Measurements from ENCODE around the gene MEX3D.
A peak's percentile ranks its signal among the peaks of the same experiment; 100 is the strongest.

The MEX3D gene

DNA sequence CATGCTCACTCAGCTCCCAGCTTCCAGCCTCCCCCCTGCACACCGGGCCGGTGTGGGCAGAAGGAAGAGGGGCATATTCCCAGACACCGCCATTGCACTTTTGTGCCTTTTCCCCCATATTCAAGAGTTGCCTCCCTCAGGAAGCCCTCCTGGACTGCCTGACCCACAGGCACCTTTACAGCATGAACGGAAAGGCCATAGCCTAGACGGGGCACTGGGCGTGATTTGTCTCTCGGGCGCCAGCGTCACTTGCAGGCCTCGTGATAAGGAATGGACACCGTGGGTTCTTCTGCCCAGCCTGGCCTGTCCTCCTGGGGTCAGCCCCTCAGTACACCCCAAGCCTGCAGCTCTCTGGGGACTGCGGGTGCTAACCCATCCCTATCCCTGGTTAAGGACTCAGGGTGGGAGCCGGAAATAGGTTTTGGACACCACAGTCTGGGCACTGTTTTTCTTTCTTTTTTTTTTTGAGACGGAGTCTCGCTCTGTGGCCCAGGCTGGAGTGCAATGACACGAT is 38.1 kb upstream of the MEX3D start:
- peak overlapping the region; percentile 56; the same call in 1 of the 2 replicates for H3K4me3 ChIP-seq (ENCODE audit: low read length)
- no peak for TF ChIP-seq ZNF274 (IDR thresholded peaks at IDR 0.05; ENCODE audit: low read depth, low read length)

DNA sequence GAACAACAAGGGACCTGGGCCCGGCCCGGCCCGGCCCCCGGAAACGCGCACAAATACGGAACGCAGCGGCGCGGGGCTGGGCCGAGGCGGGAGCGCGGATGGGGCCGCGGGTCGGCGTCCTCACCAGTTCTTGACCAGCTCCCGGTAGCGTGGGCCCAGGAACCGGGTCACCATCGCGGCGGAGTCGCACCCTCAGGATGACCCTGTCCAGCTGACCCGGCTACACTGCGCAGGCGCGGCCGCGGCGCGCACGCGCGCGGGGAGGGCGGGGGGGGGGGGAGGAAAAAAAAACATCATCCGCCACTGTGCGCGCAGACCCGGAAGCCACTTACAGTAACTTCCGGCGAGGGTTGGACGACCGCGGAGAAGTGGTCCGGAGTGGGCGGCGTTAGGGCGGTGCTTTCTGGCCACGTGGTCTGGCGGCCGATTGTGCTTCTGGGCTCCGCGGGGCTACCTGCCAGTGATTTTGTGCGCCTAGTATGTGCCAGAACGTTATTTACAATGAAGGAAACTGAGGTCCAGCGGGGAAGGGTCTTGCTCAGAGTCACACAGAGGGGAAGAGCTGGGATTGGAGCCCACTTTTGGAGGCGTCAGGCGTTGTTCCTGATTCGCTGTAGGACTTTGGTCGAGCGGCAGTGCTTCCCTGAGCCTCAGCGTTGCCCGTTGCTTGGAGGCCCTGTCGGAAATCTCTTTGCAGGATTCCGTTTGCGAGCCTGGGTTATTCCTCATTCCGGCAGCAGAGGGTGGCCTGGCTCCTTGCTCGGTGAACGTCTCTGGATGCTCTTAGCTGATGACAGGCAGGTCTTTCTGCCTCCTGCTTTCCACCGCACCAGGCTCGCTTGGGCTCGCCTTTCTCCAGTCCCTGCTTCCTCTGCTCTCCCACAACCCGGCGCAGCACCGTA is 37.4 kb upstream of the MEX3D start, which contains the start of gene UQCR11:
UQCR11 (minus strand) TSS at position 227 of the 902 bp plus-strand sequence; CDS start at position 174, 53 bp downstream.
- H3K4me3 ChIP-seq (ENCODE audit: low read length): peak within 1 kb of the TSS; percentile 98
- TF ChIP-seq ZNF274 (IDR thresholded peaks at IDR 0.05; ENCODE audit: low read depth, low read length): no peak

DNA sequence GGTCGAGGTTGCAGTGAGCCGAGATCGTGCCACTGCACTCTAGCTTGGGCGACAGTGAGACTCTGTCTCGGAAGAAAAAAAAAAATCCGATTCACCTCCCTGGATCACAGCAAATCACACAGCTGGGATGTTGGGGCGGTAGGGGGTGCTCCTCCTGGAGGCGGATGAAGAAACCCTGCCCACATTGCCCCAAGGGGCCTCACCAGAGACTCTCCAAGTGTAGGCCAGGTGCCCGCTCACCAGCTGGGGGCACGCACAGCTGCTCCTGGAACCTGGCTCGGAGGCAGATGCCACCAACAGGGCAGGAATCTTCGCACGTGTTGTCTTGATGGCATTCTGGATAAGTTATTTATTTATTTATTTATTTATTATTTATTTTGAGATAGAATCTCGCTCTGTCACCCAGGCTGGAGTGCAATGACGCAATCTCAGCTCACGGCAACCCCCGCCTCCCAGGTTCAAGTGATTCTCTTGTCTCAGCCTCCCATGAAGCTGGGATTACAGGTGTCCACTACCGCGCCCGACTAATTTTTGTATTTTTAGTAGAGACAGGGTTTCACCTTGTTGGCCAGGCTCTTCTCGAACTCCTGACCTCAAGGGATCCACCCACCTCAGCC is 34.1 kb upstream of the MEX3D start:
- TF ChIP-seq ZNF274 (IDR thresholded peaks at IDR 0.05; ENCODE audit: low read depth, low read length): no peak

DNA sequence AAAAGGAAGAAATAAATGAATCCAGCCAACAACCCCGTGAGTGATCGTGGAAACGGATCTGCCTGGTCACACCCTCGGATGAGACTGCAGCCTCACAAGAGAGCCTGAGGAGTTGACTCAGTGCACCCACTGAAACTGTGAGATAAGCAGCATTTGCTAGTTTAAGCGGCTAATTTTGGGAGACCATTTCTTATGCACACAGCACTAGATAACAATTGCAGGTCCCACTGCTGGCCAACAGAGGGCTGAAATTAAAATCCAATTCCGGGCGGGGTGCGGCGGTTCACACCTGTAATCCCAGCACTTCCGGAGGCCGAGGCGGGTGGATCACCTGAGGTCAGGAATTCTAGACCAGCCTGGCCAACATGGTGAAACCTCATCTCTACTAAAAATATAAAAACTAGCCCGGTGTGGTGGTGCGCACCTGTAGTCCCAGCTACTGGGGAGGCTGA is 33.5 kb upstream of the MEX3D start:
- no peak for TF ChIP-seq ZNF274 (IDR thresholded peaks at IDR 0.05; ENCODE audit: low read depth, low read length)

More for the DNA sequence above, 34.1 kb upstream of the MEX3D start:
- no peak overlapping the region for H3K4me3 ChIP-seq (ENCODE audit: low read length)

DNA sequence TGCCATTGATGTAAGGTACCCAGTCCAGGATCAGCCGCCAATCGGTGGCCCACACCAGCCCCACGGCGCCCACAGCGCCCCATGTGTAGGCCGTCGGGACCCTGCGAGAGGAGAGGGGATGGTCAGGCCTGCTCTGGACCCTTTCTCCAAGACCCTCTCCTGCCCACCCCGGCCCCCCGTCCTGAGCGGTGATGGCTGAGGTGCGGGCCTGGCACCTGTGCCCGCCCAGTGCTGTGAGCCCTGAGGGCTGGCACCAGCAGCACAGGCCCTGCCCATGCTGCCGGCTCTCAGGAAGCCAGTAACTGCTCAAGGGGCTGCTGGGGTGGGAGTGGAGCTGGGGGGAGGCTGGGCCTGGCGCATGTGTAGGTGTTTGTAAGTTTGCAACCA is 31.3 kb upstream of the MEX3D start:
- H3K4me3 ChIP-seq (ENCODE audit: low read length): no peak overlapping the region
- no peak for TF ChIP-seq ZNF274 (IDR thresholded peaks at IDR 0.05; ENCODE audit: low read depth, low read length)

More for the DNA sequence above, 33.5 kb upstream of the MEX3D start:
- H3K4me3 ChIP-seq (ENCODE audit: low read length): no peak overlapping the region

DNA sequence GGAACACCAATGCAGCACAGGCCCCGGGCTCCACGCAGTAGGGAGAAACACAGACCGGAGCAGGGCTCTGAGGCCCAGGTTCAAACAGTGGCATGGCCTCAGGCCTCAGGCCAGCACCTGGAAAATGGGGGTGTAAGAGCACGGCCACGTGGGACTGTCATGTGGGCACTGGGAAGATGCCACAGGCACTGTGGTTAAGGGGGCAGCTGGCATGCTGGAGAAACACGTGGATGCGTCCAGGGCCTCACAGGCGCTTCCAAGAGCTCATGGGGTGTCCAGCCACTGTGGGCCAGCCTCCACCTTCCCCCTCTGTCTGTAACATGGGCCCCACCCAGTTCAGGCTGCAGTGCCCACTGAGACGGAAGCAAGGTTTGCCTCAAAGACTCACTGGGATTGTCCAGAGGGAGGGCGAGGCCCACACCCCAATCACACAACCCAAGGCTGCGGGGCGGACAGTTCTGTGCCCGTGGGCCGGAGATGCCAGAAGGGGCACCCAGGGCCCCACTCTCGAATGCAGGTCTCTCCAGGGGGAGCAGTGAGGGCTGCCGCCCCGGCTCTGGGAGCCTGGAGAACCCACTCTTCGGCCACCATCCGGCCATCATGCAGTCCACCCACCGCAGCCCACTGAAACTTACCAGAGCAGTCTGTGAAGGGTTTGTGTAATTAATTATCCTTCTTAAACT is 30.8 kb upstream of the MEX3D start:
- no peak for TF ChIP-seq ZNF274 (IDR thresholded peaks at IDR 0.05; ENCODE audit: low read depth, low read length)
- no peak overlapping the region for H3K4me3 ChIP-seq (ENCODE audit: low read length)

DNA sequence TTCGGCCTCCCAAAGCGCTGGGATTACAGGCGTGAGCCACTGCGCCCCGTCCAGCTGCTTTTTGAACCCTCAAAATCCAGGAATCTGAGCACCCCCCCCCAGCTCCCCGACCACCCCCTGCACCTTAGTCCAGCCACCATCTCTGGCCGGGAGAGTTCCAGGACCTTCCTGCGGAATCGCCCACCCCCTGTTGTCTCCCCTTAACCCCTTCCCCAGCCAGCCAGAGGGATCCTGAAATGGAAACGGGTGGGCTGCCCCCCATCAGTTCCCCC is 25.3 kb upstream of the MEX3D start:
- TF ChIP-seq ZNF274 (IDR thresholded peaks at IDR 0.05; ENCODE audit: low read depth, low read length): no peak
- peak overlapping the region; percentile 62; the same call in 1 of the 2 replicates for H3K4me3 ChIP-seq (ENCODE audit: low read length)

DNA sequence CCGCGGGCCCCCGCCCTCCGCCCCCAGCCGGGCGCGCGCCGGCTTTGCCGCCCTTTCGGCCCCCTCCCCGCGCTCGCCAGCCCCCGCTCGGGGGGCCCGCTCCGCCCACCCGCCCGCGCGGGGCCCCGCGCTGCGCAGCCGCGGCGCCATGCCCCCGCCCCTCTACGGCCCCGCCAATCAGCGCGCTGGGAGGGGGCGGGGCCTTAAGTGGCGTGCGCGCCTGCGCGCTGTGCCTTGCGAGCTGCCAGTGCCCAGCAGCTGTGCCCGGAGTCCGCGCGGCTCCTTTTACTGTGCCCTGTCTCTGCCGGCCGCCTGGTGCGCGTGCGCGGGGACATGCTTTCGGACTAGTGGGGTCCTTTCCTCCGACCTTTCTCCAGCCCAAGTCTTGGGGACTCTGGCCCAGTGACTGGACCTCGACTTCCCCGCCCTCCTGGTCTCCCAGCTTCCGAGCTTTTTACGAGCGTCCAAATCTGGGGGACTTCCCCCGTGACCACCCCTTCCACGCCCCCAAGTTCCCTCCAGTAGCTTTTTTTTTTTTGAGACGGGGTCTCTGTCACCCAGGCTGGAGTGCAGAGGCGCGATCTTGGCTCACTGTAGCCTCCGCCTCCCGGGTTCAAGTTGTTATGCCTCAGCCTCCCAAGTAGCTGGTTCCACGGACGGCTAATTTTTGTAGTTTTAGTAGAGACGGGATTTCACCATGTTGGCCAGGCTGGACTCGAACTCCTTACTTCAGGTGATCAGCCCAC is 24.8 kb upstream of the MEX3D start, which contains the start of gene MBD3:
MBD3 (minus strand) TSS at position 111 of the 746 bp plus-strand sequence. CDS start 234 bp downstream, outside the sequence.
- H3K4me3 ChIP-seq (ENCODE audit: low read length): peak within 1 kb of the TSS; percentile 86
- TF ChIP-seq ZNF274 (IDR thresholded peaks at IDR 0.05; ENCODE audit: low read depth, low read length): no peak

DNA sequence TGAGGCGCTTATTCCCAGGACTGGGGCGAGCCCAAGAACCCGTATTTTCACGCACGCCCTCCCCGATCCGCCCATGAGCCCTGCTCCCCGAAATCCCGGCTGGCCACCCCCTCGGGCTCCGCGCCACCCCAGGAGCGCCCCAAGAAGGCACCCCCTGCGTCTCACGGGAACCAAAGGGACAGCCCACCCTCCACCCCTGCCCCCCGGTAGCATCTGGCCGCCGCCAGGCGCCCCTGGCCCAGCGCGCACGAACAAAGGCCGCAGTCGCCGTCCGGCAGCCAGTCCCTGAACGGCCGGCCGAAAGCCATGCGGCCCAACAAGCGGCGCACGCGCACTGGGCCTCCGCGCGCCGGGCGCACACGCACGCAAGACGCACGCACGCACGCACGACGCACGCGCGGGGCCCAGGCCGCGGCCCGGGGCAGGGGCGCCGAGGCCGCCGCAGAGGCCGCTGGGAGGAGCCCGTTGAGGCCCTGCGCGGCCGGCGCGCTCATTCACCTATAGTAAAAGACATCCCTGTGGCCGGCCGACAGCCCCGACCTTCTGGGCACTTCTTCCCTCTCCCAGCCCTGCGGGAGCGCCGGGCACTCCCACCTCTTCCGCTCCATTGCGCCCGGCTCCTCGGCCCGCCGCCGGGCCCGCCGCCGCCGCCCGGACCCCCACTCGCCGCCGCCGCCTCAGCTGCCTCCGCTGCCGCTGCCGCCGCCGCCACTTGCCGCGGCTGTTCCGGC is 24.1 kb upstream of the MEX3D start:
- H3K4me3 ChIP-seq (ENCODE audit: low read length): peak overlapping the region; percentile 86
- no peak for TF ChIP-seq ZNF274 (IDR thresholded peaks at IDR 0.05; ENCODE audit: low read depth, low read length)

- peak overlapping the region; percentile 86 for H3K4me3 ChIP-seq (ENCODE audit: low read length)
- TF ChIP-seq ZNF274 (IDR thresholded peaks at IDR 0.05; ENCODE audit: low read depth, low read length): no peak
Observed at GRCh38 chr19:1591421-1592023, 23.4 kb upstream of the MEX3D start.

DNA sequence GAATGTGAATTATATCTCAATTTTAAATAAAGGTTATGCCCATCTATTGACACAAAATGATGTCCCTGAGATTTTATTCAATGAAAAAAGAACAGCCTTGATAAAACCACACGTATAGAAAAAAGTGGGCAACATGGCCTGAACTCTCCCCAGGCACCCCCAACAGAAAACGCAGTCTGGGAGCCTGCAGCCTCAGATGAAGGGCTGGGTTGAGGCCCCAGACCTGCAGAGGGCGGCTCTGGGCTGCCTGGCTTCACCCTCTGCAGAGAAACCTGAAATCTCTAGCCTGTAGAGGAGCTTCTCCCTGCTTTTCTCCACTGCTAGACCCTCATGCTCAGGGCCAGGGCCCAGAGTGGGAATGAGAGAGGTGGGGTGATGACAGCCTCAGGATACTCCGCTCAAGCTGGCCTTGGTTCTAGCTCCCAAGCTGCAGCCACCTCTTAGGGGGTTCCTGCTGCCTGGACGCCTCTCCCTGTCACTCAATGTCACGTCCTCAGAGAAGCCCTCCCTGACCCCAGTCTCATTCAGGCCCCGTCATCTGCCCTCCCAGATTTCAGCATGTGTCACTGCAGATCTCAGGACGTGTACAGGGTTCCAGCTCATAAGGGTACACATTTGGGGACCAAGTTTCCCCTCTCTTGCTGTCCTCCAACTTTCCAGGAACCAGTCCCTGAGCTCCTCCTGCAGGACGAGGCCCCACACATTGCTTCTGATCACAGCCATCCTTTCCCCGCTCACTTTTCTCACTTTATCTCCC is 22.7 kb upstream of the MEX3D start:
- TF ChIP-seq ZNF274 (IDR thresholded peaks at IDR 0.05; ENCODE audit: low read depth, low read length): no peak
- H3K4me3 ChIP-seq (ENCODE audit: low read length): peak overlapping the region; percentile 86

GRCh38 chr19:1587872-1588271 is 19.7 kb upstream of the MEX3D start:
- TF ChIP-seq ZNF274 (IDR thresholded peaks at IDR 0.05; ENCODE audit: low read depth, low read length): no peak
- no peak overlapping the region for H3K4me3 ChIP-seq (ENCODE audit: low read length)

Data from GM08714 (cell line).